Keratinocyte (primary cell): ENCODE measurements around the gene CLDN5. TPM values are rescaled to one million over a fixed set of nuclear protein-coding genes. Genes with fewer than 3 reads are reported as not detected.

Experiments
- DNase-seq: peaks from one replicate; pipeline ENCODE4 v3.0.0-alpha.2; 2011; ENCODE audit warnings: low read depth, missing footprints, low spot score
- FAIRE-seq: peaks from 2 replicates; lab custom pipeline; 2011; peaks lifted over from hg19 to GRCh38; lab: Jason Lieb, UNC
- H2AFZ ChIP-seq: 2 replicates; pipeline ENCODE4 v1.6.0; 2012; ENCODE audit warnings: low read length, control low read depth, inconsistent platforms; ENCODE audit not compliant: control insufficient read depth
- H3K27ac ChIP-seq: 2 replicates; pipeline ENCODE4 v1.5.1; 2011; ENCODE audit warnings: low read length; ENCODE audit not compliant: control insufficient read depth, insufficient read depth
- H3K27me3 ChIP-seq: 3 replicates; pipeline ENCODE4 v1.6.0; 2011; ENCODE audit warnings: low read length; ENCODE audit not compliant: control insufficient read depth, insufficient read depth; ENCODE audit errors: extremely low read depth
- H3K36me3 ChIP-seq, 2 experiments: 2 replicates in 1 of 2; 3 replicates in 1 of 2; pipeline ENCODE4 v1.5.1; 2011; ENCODE audit warnings: low read length in 2 of 2, mild to moderate bottlenecking in 1 of 2; ENCODE audit not compliant: control insufficient read depth in 2 of 2, insufficient read depth in 2 of 2; ENCODE audit errors: extremely low read depth in 1 of 2
- H3K4me1 ChIP-seq: 3 replicates; pipeline ENCODE4 v1.5.1; 2011; ENCODE audit warnings: low read length; ENCODE audit not compliant: control insufficient read depth, insufficient read depth; ENCODE audit errors: extremely low read depth
- H3K4me2 ChIP-seq: 3 replicates; pipeline ENCODE4 v1.6.0; 2011; ENCODE audit warnings: low read depth, low read length; ENCODE audit not compliant: control insufficient read depth, insufficient read depth; ENCODE audit errors: extremely low read depth
- H3K4me3 ChIP-seq, 3 experiments: fragments of 200-600 bp in 1 of 3; sonication (generic) in 1 of 3; 2 replicates in 2 of 3; 3 replicates in 1 of 3; pipeline ENCODE4 v1.5.1; 2011 to 2016; ENCODE audit warnings: low read length in 3 of 3, mild to moderate bottlenecking in 3 of 3, control low read depth in 2 of 3, inconsistent platforms in 1 of 3, low read depth in 1 of 3, mixed read lengths in 1 of 3, mixed run types in 1 of 3, moderate library complexity in 1 of 3; ENCODE audit not compliant: control insufficient read depth in 2 of 3, insufficient read depth in 2 of 3; ENCODE audit errors: extremely low read depth in 1 of 3
- H3K79me2 ChIP-seq: 2 replicates; pipeline ENCODE4 v1.6.0; 2012; ENCODE audit warnings: low read length; ENCODE audit not compliant: control insufficient read depth, insufficient read depth
- H3K9ac ChIP-seq: 3 replicates; pipeline ENCODE4 v1.6.0; 2011; ENCODE audit warnings: low read length; ENCODE audit not compliant: control insufficient read depth, insufficient read depth; ENCODE audit errors: extremely low read depth
- H3K9me1 ChIP-seq: 3 replicates; pipeline ENCODE4 v1.6.0; 2011; ENCODE audit warnings: low read length; ENCODE audit not compliant: control insufficient read depth, insufficient read depth; ENCODE audit errors: extremely low read depth
- H3K9me3 ChIP-seq: 2 replicates; pipeline ENCODE4 v1.5.1; 2012; ENCODE audit warnings: low read depth, low read length; ENCODE audit not compliant: control insufficient read depth
- H4K20me1 ChIP-seq: 3 replicates; pipeline ENCODE4 v1.6.0; 2011; ENCODE audit warnings: low read length; ENCODE audit not compliant: control insufficient read depth, insufficient read depth; ENCODE audit errors: extremely low read depth
- EZH2 ChIP-seq: IDR thresholded peaks from one replicate; pipeline ENCODE4 v1.6.1; 2012; ENCODE audit warnings: inconsistent platforms, mild to moderate bottlenecking, low read length, moderate library complexity
- dilution Hi-C: fragments of 300-500 bp; cut with MboI; formaldehyde crosslinking; loops from one replicate; pipeline ENCODE4 v1.7.0; 2020; ENCODE audit warnings: low sequenced_read_pairs; ENCODE audit not compliant: extremely low pct_ligation_motif_present
- polyA plus RNA-seq, 5 experiments: library from polyadenylated mRNA; depleted of rRNA in 3 of 5; stranded (reverse) in 3 of 5; stranded (forward) in 1 of 5; unstranded in 1 of 5; fragments of >200 nt; gene quantifications; 1 replicate in 1 of 5; 2 replicates in 3 of 5; 3 replicates in 1 of 5; pipeline versions ENCODE4 v1.2.1 to v1.2.3, GENCODE V29; 2011 to 2012; ENCODE audit warnings: missing spikeins in 2 of 5, low read depth in 1 of 5, low replicate concordance in 1 of 5
- TF ChIP-seq, protein P1 (sequence below), 3 experiments: IDR thresholded peaks in 1 of 3; conservative IDR thresholded peaks in 1 of 3; optimal IDR thresholded peaks in 1 of 3; 2 replicates in 2 of 3; 3 replicates in 1 of 3; pipeline versions ENCODE3 to v1.5.1; 2011; ENCODE audit warnings: low read length in 3 of 3, mild to moderate bottlenecking in 3 of 3, moderate library complexity in 2 of 3, control low read depth in 1 of 3, inconsistent platforms in 1 of 3; ENCODE audit not compliant: insufficient read depth in 2 of 3; ENCODE audit errors: extremely low read depth in 1 of 3

CLDN5 gene
- polyA plus RNA-seq, 1 donor (not counting 4 experiments of a cell fraction or from before 2014, with no cell fraction given) = not detected

- TF ChIP-seq, protein P1, sequence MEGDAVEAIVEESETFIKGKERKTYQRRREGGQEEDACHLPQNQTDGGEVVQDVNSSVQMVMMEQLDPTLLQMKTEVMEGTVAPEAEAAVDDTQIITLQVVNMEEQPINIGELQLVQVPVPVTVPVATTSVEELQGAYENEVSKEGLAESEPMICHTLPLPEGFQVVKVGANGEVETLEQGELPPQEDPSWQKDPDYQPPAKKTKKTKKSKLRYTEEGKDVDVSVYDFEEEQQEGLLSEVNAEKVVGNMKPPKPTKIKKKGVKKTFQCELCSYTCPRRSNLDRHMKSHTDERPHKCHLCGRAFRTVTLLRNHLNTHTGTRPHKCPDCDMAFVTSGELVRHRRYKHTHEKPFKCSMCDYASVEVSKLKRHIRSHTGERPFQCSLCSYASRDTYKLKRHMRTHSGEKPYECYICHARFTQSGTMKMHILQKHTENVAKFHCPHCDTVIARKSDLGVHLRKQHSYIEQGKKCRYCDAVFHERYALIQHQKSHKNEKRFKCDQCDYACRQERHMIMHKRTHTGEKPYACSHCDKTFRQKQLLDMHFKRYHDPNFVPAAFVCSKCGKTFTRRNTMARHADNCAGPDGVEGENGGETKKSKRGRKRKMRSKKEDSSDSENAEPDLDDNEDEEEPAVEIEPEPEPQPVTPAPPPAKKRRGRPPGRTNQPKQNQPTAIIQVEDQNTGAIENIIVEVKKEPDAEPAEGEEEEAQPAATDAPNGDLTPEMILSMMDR (optimal IDR thresholded peaks at IDR 0.05 in 1 of 3, IDR thresholded peaks at IDR 0.05 in 1 of 3, conservative IDR thresholded peaks at IDR 0.05 in 1 of 3; ENCODE audit: extremely low read depth in 1 of 3, insufficient read depth in 2 of 3, low read length in 3 of 3) = no peak
- no peak for TF ChIP-seq EZH2
- Histone ChIP-seq H3K36me3 (no peaks in the 10 kb centered on the region), H3K4me1 (no peaks in the 10 kb centered on the region), H3K4me3 (no peak overlapping the region), H3K4me2 (no peak overlapping the region), H3K27me3 (peaks cover 4% of the 10 kb centered on the region), H4K20me1 (no peaks in the 10 kb centered on the region), H3K9me1 (no peaks in the 10 kb centered on the region), H2AFZ (no peak overlapping the region), H3K9me3 (no peaks in the 10 kb centered on the region), H3K9ac (no peak overlapping the region), H3K27ac (no peak overlapping the region), H3K79me2 (no peaks in the 10 kb centered on the region)
- FAIRE-seq (no peak), DNase-seq (no peak)
- dilution Hi-C loops = no loop called here
These were observed 16.2 kb upstream of the CLDN5 start for GRCh38 chr22:19540394-19540793.

DNA sequence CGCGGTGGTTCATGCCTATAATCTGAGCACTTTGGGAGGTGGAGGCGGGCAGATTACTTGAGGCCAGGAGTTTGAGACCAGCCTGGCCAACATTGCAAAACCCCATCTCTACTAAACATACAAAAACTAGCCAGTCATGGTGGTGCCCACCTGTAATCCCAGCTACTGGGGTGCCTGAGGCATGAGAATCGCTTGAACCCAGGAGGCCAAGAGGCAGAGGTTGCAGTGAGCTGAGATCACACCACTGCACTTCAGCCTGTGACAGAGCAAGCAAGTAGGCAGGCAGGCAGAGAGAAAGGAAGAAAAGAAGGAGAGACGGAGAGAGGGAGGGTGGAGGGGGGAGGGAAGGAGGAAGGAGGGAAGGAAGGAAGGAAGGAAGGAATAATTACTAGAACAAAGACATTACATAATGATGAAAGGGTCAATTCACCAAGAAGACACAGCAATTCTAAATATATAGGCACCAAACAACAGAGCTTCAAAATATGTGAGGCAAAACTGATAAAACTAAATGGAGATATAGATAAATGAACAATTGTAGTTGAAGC is 13.8 kb upstream of the CLDN5 start:
- no peak for TF ChIP-seq EZH2
- TF ChIP-seq, protein P1 (optimal IDR thresholded peaks at IDR 0.05 in 1 of 3, IDR thresholded peaks at IDR 0.05 in 1 of 3, conservative IDR thresholded peaks at IDR 0.05 in 1 of 3; ENCODE audit: extremely low read depth in 1 of 3, insufficient read depth in 2 of 3, low read length in 3 of 3) = no peak
- Histone ChIP-seq H3K9me3 (no peaks in the 10 kb centered on the region), H3K36me3 (no peaks in the 10 kb centered on the region), H3K9ac (no peak overlapping the region), H2AFZ (no peak overlapping the region), H3K27me3 (no peaks in the 10 kb centered on the region), H4K20me1 (no peaks in the 10 kb centered on the region), H3K4me3 (no peak overlapping the region), H3K79me2 (no peaks in the 10 kb centered on the region), H3K27ac (no peak overlapping the region), H3K9me1 (no peaks in the 10 kb centered on the region), H3K4me1 (no peaks in the 10 kb centered on the region), H3K4me2 (no peak overlapping the region)
- no peak for FAIRE-seq
- dilution Hi-C loops = no loop called here
- no peak for DNase-seq
